ENCODE data around the gene DCUN1D2. TPM values are rescaled to one million over a fixed set of nuclear protein-coding genes. Genes with fewer than 3 reads are reported as not detected.

DCUN1D2 gene
- total RNA-seq, 1 donor from 2014 or later = 17.0 TPM

DNA sequence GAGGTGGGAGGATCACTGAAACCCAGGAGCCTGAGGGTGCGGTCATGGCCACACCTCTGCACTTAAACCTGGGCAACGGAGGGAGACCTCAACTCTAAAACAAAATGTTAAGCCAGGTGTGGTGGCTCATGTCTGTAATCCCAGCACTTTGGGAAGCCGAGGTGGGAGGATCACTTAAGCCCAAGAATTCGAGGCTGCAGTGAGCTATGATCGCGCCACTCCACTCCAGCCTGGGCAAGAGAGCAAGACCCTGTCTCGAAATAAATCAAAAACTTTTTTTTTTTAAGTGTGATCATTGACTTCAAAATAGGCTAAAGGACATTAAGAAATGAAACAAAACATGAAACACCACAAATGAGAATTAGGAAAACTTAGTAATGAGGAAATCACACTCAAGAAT, 20.9 kb downstream of the DCUN1D2 start:
- Mint-ChIP-seq H3K9me3 (ENCODE audit: low read depth) (no peaks in the 10 kb centered on the region), H3K27me3 (ENCODE audit: low read depth) (no peaks in the 10 kb centered on the region), H3K4me1 (ENCODE audit: low read depth) (peaks cover 3% of the 10 kb centered on the region), H3K4me3 (ENCODE audit: unreplicated experiment) (no peak overlapping the region), H3K36me3 (ENCODE audit: low read depth) (peaks cover 19% of the 10 kb centered on the region), H3K27ac (ENCODE audit: unreplicated experiment) (no peak overlapping the region)
- no peak for DNase-seq (ENCODE audit: low spot score)
- TF ChIP-seq, protein P1, sequence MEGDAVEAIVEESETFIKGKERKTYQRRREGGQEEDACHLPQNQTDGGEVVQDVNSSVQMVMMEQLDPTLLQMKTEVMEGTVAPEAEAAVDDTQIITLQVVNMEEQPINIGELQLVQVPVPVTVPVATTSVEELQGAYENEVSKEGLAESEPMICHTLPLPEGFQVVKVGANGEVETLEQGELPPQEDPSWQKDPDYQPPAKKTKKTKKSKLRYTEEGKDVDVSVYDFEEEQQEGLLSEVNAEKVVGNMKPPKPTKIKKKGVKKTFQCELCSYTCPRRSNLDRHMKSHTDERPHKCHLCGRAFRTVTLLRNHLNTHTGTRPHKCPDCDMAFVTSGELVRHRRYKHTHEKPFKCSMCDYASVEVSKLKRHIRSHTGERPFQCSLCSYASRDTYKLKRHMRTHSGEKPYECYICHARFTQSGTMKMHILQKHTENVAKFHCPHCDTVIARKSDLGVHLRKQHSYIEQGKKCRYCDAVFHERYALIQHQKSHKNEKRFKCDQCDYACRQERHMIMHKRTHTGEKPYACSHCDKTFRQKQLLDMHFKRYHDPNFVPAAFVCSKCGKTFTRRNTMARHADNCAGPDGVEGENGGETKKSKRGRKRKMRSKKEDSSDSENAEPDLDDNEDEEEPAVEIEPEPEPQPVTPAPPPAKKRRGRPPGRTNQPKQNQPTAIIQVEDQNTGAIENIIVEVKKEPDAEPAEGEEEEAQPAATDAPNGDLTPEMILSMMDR (IDR thresholded peaks at IDR 0.05) = no peak

DNA sequence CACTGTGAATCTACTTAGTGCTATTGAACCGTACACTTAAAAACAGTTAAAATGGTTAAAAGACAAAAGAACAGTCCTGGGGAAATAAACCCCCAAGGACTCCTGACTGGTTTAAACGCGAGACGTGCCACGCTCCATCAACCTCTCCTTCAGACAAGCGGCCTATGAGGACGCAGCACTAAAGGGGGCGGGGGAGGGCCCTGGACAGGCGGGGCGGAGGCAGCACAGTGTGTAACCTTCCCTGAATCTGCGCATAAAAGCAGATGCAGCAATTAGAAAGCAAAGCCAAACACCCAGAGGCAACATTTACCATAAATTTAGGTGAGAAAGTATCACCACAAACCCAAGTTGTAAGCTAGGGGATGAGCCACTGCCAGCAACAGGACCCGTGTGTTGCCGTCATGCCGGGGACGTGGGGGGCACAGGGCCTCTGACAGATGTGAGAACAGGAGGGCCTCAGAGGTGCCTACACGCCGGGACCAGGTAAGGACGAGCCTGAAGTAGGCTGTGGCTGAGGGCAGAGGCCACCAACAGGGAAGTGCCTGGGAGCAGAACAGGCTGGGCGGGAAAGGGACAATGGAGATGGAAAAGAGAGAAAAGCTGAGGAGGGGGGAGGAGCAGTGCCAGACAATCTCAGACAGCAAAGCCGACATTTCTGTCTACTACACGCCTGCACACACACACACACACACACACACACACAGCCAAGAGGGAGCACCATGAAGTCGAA, 21.9 kb downstream of the DCUN1D2 start:
- TF ChIP-seq, protein P1 (IDR thresholded peaks at IDR 0.05) = no peak
- no peak for DNase-seq (ENCODE audit: low spot score)
- peaks cover 3% of the 10 kb centered on the region for H3K4me1 Mint-ChIP-seq (ENCODE audit: low read depth)
- H3K4me3 Mint-ChIP-seq (ENCODE audit: unreplicated experiment) = no peak overlapping the region
- no peaks in the 10 kb centered on the region for H3K27me3 Mint-ChIP-seq (ENCODE audit: low read depth)
- H3K36me3 Mint-ChIP-seq (ENCODE audit: low read depth) = peaks cover 15% of the 10 kb centered on the region
- H3K9me3 Mint-ChIP-seq (ENCODE audit: low read depth) = no peaks in the 10 kb centered on the region
- no peak overlapping the region for H3K27ac Mint-ChIP-seq (ENCODE audit: unreplicated experiment)

DNA sequence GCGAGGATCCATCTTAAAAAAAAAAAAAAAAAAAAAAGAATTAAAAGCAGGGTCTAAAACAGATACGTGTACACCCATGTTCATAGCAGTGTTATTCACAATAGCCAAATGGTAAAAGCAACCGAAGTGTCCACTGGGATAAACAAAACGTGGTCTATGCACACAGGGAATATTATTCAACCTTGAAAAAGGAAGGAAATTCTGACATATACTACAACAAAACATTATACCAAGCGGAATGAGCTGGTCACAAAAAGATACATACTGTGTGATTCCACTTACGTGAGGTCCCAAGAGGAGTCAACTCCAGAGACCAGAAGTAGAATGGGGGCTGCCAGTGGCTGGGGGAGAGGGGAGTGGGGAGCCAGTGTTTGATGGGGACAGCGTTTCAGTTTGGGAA, 22.5 kb downstream of the DCUN1D2 start:
- TF ChIP-seq, protein P1 (IDR thresholded peaks at IDR 0.05) = no peak
- Mint-ChIP-seq H3K27ac (ENCODE audit: unreplicated experiment) (no peak overlapping the region), H3K36me3 (ENCODE audit: low read depth) (peaks cover 13% of the 10 kb centered on the region)

DNA sequence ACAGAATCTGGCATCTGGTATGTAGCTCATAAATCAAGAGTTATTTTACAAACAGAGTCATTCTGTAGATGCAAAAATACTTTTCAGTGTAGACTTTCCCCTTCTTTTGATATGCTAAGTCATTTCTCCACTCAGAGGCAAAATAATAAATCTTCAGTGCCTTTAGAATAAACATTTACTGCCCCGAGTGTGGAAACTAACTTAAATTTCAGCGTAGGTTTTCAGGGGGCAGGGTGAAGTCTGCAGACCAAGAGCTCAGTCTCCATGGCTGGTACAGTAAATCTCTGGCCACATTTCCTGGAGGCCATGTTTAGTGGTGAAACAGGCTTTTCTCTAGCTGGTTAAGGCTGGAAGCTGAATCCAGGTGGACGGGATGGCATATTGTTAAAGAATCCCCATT, 24.1 kb downstream of the DCUN1D2 start:
- Mint-ChIP-seq H3K9me3 (ENCODE audit: low read depth) (no peaks in the 10 kb centered on the region), H3K27me3 (ENCODE audit: low read depth) (no peaks in the 10 kb centered on the region), H3K27ac (ENCODE audit: unreplicated experiment) (no peak overlapping the region), H3K4me1 (ENCODE audit: low read depth) (peaks cover 3% of the 10 kb centered on the region), H3K4me3 (ENCODE audit: unreplicated experiment) (no peak overlapping the region), H3K36me3 (ENCODE audit: low read depth) (peaks cover 10% of the 10 kb centered on the region)
- TF ChIP-seq, protein P1 (IDR thresholded peaks at IDR 0.05) = no peak
- DNase-seq (ENCODE audit: low spot score) = no peak

More for the DNA sequence above, 22.5 kb downstream of the DCUN1D2 start:
- H3K4me1 Mint-ChIP-seq (ENCODE audit: low read depth) = peaks cover 3% of the 10 kb centered on the region
- no peaks in the 10 kb centered on the region for H3K9me3 Mint-ChIP-seq (ENCODE audit: low read depth)
- H3K27me3 Mint-ChIP-seq (ENCODE audit: low read depth) = no peaks in the 10 kb centered on the region
- DNase-seq (ENCODE audit: low spot score) = no peak
- no peak overlapping the region for H3K4me3 Mint-ChIP-seq (ENCODE audit: unreplicated experiment)

DNA sequence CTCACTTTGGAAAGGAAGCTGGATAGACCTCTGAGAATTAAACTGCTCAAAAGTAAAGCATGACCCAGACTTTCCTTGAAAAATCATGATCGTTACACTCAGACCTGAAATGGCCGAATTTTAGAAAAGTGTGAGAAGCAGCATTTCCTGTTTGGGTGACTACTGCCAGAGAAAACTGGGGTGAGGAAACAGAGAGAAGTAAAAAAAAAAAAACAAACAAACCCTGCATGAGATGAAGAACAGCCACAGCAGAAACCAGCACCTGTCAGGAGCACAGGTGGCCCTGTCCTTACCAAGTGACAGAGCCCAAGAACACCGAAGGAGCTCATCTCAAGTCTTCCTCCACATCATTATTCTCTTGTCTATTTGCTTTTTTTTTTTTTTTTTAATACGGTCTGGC, 25.2 kb downstream of the DCUN1D2 start:
- H3K36me3 Mint-ChIP-seq (ENCODE audit: low read depth) = peaks cover 9% of the 10 kb centered on the region
- H3K9me3 Mint-ChIP-seq (ENCODE audit: low read depth) = no peaks in the 10 kb centered on the region
- TF ChIP-seq, protein P1 (IDR thresholded peaks at IDR 0.05) = no peak
- DNase-seq (ENCODE audit: low spot score) = no peak
- H3K4me1 Mint-ChIP-seq (ENCODE audit: low read depth) = peaks cover 3% of the 10 kb centered on the region
- no peak overlapping the region for H3K4me3 Mint-ChIP-seq (ENCODE audit: unreplicated experiment)
- no peaks in the 10 kb centered on the region for H3K27me3 Mint-ChIP-seq (ENCODE audit: low read depth)
- no peak overlapping the region for H3K27ac Mint-ChIP-seq (ENCODE audit: unreplicated experiment)

Measured in chondrocyte (in vitro differentiated cells).